Gastroesophageal sphincter (tissue), 3 donors: ENCODE data around the gene FABP1.

Source experiments
- CTCF ChIP-seq, 4 experiments: fragments of 200-600 bp in 2 of 4; fragments of 450-650 bp in 2 of 4; sonication (generic) in 1 of 4; IDR thresholded peaks; one replicate each; pipeline ENCODE4 v1.5.1; 2017 to 2019; ENCODE audit warnings: antibody characterized with exemption in 4 of 4, mild to moderate bottlenecking in 2 of 4, moderate library complexity in 2 of 4
- EP300 ChIP-seq: sonication (generic); formaldehyde crosslinking; IDR thresholded peaks from one replicate; pipeline ENCODE4 v1.6.1; 2017; ENCODE audit warnings: antibody characterized with exemption, mild to moderate bottlenecking
- POLR2A ChIP-seq, 2 donors: fragments of 450-650 bp; IDR thresholded peaks; one replicate each; pipeline ENCODE4 v1.6.1; 2017; ENCODE audit warnings: antibody characterized with exemption in 2 of 2, mild to moderate bottlenecking in 2 of 2, moderate library complexity in 1 of 2

- TF ChIP-seq CTCF (IDR thresholded peaks at IDR 0.05): no peak
- TF ChIP-seq POLR2A (IDR thresholded peaks at IDR 0.05): no peak
- no peak for TF ChIP-seq EP300
These were observed 14.1 kb upstream of the FABP1 start for GRCh38 chr2:88141952-88142351.
